Measurements from ENCODE around the gene EIF5A. TPM values are rescaled to one million over a fixed set of nuclear protein-coding genes. Genes with fewer than 3 reads are reported as not detected.
A peak's percentile ranks its signal among the peaks of the same experiment; 100 is the strongest.

EIF5A gene
- total and polyA plus RNA-seq, 9 of the 15 experiments (the other 6 are each of a cell fraction or from before 2014, with no cell fraction given) = 22.9 to 1,163 (median 772) TPM

DNA sequence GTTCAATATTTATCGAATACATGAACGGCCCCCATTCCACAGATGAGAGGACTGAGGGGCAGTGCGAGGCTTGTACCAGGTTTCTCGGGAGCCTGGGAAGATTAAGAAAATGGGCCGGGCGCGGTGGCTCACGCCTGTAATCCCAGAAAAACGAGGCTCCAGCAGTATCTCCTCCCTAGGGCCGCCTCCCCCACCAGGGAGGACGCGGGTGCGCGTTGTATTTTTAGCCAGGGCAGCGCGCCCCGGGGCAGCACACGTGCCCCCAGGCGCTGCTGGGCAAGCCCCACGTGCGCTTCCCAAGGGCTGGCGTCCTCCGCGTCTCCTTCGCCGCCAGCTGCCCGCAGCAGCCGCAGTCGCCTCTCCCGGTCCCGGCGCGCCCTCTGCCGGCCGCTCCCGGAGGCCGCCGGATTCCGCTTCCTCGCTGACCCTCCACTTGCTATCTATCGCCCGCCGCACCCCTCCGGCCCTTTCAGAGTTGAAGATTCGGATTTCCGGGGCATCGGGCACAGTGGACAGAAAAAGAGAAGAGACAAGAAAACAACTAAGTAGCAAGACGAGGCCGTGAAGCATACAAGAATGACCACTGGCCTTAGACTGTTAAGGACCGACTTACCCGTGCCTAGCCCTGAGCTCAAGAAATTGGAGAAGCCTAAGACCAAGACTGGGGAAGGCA is 11.1 kb upstream of the EIF5A start (continued):
- TF ChIP-seq ARID4B (CRISPR knock-in tag; IDR thresholded peaks at IDR 0.05) (peak; percentile 71; the same call in 1 of the 2 replicates), USF2 (CRISPR knock-in tag; IDR thresholded peaks at IDR 0.05) (peak; percentile 36; the same call in 1 of the 2 replicates), ZNF316 (IDR thresholded peaks at IDR 0.05) (no peak), MAX (CRISPR knock-in tag; IDR thresholded peaks at IDR 0.05) (peak; percentile 90), FIP1L1 (IDR thresholded peaks at IDR 0.05; ENCODE audit: low read depth, low read length, poor library complexity, severe bottlenecking) (peak; percentile 30), RB1 (IDR thresholded peaks at IDR 0.05; ENCODE audit: low read depth) (peak; percentile 83), RBFOX2 (IDR thresholded peaks at IDR 0.05; ENCODE audit: low read depth, low read length) (peak; percentile 60), SMC3 (conservative IDR thresholded peaks at IDR 0.05; ENCODE audit: insufficient read depth, low read depth, low read length) (peak; percentile 83), TFAP4 (CRISPR knock-in tag; IDR thresholded peaks at IDR 0.05; ENCODE audit: borderline replicate concordance) (peak; percentile 92), EP400 (IDR thresholded peaks at IDR 0.05) (peak; percentile 58; the same call in 1 of the 2 replicates), ELF1 (tag; IDR thresholded peaks at IDR 0.05) (0 out of 2 replicates have a peak, but pooled peaks have one; percentile 30), HNRNPL (IDR thresholded peaks at IDR 0.05; ENCODE audit: low read depth, low read length) (peak; percentile 93), RUNX1 (IDR thresholded peaks at IDR 0.05; ENCODE audit: low read depth) (no peak)
- TF ChIP-seq, protein P1, sequence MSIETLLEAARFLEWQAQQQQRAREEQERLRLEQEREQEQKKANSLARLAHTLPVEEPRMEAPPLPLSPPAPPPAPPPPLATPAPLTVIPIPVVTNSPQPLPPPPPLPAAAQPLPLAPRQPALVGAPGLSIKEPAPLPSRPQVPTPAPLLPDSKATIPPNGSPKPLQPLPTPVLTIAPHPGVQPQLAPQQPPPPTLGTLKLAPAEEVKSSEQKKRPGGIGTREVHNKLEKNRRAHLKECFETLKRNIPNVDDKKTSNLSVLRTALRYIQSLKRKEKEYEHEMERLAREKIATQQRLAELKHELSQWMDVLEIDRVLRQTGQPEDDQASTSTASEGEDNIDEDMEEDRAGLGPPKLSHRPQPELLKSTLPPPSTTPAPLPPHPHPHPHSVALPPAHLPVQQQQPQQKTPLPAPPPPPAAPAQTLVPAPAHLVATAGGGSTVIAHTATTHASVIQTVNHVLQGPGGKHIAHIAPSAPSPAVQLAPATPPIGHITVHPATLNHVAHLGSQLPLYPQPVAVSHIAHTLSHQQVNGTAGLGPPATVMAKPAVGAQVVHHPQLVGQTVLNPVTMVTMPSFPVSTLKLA (conservative IDR thresholded peaks at IDR 0.05) = peak; percentile 84 to 91
- TF ChIP-seq, protein P2, sequence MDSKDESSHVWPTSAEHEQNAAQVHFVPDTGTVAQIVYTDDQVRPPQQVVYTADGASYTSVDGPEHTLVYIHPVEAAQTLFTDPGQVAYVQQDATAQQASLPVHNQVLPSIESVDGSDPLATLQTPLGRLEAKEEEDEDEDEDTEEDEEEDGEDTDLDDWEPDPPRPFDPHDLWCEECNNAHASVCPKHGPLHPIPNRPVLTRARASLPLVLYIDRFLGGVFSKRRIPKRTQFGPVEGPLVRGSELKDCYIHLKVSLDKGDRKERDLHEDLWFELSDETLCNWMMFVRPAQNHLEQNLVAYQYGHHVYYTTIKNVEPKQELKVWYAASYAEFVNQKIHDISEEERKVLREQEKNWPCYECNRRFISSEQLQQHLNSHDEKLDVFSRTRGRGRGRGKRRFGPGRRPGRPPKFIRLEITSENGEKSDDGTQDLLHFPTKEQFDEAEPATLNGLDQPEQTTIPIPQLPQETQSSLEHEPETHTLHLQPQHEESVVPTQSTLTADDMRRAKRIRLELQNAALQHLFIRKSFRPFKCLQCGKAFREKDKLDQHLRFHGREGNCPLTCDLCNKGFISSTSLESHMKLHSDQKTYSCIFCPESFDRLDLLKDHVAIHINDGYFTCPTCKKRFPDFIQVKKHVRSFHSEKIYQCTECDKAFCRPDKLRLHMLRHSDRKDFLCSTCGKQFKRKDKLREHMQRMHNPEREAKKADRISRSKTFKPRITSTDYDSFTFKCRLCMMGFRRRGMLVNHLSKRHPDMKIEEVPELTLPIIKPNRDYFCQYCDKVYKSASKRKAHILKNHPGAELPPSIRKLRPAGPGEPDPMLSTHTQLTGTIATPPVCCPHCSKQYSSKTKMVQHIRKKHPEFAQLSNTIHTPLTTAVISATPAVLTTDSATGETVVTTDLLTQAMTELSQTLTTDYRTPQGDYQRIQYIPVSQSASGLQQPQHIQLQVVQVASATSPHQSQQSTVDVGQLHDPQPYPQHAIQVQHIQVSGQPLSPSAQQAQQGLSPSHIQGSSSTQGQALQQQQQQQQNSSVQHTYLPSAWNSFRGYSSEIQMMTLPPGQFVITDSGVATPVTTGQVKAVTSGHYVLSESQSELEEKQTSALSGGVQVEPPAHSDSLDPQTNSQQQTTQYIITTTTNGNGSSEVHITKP (IDR thresholded peaks at IDR 0.05; ENCODE audit: partially characterized antibody) = peak; percentile 93
